ENCODE measurements around the gene TLK2.
"Not testable (repeated sequence)": the region's sequence is repeated elsewhere in the genome, so short reads cannot be mapped to it uniquely, and the experiment has no call there.

TLK2 gene

DNA sequence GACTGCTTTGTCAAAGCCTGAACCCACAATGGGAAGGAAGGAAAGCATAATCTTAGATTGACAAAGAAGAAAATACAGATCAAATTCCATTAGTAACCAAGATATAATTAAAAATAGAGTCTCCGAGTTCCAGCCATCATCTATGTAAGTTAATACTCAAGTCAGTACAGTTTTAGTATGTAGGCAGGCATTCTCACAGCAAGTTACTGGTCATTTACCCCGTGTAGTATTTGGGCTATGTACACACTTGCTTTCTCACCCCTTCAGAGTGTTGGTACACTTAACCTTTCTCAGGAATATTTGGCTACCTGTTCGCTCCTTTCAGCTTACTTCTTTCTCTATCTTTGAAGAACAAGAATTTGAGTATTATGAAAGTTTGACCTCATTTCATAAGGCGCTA is 57.9 kb downstream of the TLK2 start:
- DNase-seq; H3K4me3 Mint-ChIP-seq; H3K4me1 Mint-ChIP-seq; H3K27me3 Mint-ChIP-seq (ENCODE audit: low read depth, poor library complexity); H3K9me3 Mint-ChIP-seq; H3K27ac Mint-ChIP-seq: not testable (repeated sequence)
- peaks cover 66% of the 10 kb centered on the region for H3K36me3 Mint-ChIP-seq (ENCODE audit: low read depth)

DNA sequence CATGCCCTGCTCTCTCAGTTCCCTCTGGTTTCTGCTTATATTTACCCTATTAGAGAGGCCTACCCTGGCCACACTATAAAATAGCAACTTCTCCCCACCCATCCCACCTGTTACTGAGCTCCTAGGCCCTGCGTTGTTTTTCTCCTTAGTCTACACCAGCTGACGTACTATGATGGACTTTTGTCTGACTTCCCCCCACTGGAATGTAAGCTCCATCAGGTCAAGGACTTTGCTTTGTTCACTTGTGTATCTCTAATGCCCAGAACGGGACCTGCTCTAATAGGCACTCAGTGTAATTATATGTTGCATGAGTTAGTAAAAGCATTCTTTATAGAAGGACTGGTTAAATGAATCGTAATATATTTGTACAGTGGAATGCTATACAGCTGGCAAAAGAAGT is 62.4 kb downstream of the TLK2 start:
- H3K27ac Mint-ChIP-seq; H3K4me3 Mint-ChIP-seq; H3K9me3 Mint-ChIP-seq; DNase-seq; H3K27me3 Mint-ChIP-seq (ENCODE audit: low read depth, poor library complexity); H3K4me1 Mint-ChIP-seq: not testable (repeated sequence)
- peaks cover 79% of the 10 kb centered on the region for H3K36me3 Mint-ChIP-seq (ENCODE audit: low read depth)

DNA sequence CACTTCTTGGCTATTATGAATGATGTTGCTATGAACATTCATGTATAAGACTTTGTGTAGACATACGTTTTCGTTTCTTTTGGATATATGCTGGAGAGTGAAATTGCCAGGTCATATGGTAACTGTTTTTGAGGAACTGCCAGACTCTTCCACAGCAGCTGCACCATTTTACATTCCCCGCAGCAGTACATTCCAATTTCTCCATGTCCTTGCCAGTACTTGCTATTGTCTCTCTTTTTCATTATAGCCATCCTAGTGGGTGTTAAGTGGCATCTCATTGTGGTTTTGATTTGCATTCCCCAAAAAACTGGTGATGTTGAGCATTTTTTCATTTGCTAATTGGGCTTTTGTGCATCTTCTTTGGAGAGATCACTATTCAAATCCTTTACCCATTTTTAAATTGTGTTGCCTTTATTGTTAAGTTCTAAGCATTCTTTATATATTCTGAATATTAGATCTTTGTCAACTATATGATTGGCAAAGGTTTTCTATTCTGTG is 64.7 kb downstream of the TLK2 start:
- not testable (repeated sequence) for H3K27me3 Mint-ChIP-seq (ENCODE audit: low read depth, poor library complexity); DNase-seq; H3K4me1 Mint-ChIP-seq; H3K9me3 Mint-ChIP-seq; H3K4me3 Mint-ChIP-seq; H3K27ac Mint-ChIP-seq
- H3K36me3 Mint-ChIP-seq (ENCODE audit: low read depth), result peaks cover 78% of the 10 kb centered on the region

DNA sequence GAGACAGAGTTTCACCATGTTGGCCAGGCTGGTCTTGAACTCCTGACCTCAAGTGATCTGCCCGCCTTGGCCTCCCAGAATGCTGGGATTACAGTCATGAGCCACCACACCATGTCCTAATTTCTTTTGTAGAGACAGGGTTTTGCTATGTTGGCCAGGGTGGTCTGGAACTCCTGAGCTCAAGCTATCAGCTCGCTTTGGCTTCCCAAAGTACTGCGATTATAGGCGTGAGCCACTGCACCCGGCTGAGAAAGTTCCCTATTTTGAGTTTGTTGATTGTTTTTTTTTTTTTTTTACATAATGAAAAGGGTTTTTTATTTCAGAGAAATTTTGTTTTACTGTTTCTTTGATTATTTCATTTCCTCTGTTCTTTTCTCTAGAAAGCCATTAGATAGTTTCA is 67.4 kb downstream of the TLK2 start:
- not testable (repeated sequence) for H3K27ac Mint-ChIP-seq

DNA sequence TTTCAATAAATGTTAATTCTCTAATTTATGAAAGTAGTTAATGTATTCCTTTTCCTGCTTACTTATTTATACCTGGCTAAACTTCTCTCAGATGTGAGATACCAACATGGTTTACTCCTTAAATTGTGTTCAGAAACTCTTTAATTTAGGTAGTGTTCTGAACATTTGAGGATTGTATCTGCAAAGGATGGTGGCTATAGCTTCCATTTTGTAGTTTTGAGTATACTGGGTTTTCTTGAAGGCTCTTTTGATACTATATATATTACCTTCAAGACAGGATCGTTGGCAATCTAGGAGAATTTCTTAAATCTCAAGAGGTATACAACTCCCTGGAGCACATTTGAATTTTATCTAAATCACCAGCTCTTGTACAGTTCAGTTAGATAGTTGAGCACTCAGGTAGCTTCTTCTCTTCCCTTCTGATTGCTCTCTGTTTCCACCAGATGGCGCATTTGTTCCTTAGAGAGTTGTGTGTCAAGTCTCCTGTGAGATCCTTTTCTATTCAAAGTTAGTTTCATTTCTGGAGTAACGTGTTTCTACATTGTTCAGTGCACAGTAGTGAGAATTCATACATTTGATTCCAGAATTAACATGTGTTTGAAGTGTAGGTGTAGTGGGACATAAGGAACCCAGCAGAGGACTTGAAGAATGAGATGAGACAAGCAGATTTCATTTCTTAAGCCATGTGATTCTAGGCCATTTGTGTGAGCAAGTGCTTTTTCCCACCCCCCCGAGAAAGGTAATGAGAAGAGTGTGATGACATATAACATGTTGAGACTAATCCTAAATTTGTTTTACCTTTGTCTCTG is 74.4 kb downstream of the TLK2 start:
- peaks cover 22% of the 10 kb centered on the region for H3K36me3 Mint-ChIP-seq (ENCODE audit: low read depth)
- DNase-seq, result peak; percentile 5
- not testable (repeated sequence) for H3K4me1 Mint-ChIP-seq; H3K27ac Mint-ChIP-seq; H3K9me3 Mint-ChIP-seq; H3K27me3 Mint-ChIP-seq (ENCODE audit: low read depth, poor library complexity); H3K4me3 Mint-ChIP-seq
- TF ChIP-seq, protein P1, sequence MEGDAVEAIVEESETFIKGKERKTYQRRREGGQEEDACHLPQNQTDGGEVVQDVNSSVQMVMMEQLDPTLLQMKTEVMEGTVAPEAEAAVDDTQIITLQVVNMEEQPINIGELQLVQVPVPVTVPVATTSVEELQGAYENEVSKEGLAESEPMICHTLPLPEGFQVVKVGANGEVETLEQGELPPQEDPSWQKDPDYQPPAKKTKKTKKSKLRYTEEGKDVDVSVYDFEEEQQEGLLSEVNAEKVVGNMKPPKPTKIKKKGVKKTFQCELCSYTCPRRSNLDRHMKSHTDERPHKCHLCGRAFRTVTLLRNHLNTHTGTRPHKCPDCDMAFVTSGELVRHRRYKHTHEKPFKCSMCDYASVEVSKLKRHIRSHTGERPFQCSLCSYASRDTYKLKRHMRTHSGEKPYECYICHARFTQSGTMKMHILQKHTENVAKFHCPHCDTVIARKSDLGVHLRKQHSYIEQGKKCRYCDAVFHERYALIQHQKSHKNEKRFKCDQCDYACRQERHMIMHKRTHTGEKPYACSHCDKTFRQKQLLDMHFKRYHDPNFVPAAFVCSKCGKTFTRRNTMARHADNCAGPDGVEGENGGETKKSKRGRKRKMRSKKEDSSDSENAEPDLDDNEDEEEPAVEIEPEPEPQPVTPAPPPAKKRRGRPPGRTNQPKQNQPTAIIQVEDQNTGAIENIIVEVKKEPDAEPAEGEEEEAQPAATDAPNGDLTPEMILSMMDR (IDR thresholded peaks at IDR 0.05), result peak; percentile 54

More for the DNA sequence above, 67.4 kb downstream of the TLK2 start:
- H3K9me3 Mint-ChIP-seq; H3K27me3 Mint-ChIP-seq (ENCODE audit: low read depth, poor library complexity); H3K4me1 Mint-ChIP-seq; DNase-seq; H3K4me3 Mint-ChIP-seq: not testable (repeated sequence)
- H3K36me3 Mint-ChIP-seq (ENCODE audit: low read depth), result peaks cover 59% of the 10 kb centered on the region

DNA sequence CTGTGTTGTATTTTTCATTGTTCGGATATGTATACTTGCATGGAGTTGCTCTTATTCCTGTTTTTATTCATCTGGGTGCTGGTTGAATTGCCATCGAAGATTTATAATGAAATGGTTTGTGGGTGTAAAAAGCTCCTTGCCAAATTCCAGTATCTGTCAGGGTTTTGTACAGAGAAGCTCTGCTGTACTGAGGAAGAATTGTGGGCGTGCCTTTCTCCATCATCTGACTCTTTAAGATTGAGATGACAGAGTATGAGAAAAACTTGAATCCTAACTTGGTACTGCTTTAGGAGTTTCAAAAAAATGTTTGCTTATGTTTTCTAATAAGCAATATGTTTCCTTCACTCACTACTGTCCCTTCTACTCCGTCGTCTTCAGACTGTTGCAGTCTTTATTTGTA is 78.9 kb downstream of the TLK2 start:
- peaks cover 13% of the 10 kb centered on the region for H3K4me1 Mint-ChIP-seq
- DNase-seq; H3K27me3 Mint-ChIP-seq (ENCODE audit: low read depth, poor library complexity); H3K4me3 Mint-ChIP-seq; H3K9me3 Mint-ChIP-seq: not testable (repeated sequence)
- peak overlapping the region; percentile 88 for H3K27ac Mint-ChIP-seq
- peaks cover 39% of the 10 kb centered on the region for H3K36me3 Mint-ChIP-seq (ENCODE audit: low read depth)

DNA sequence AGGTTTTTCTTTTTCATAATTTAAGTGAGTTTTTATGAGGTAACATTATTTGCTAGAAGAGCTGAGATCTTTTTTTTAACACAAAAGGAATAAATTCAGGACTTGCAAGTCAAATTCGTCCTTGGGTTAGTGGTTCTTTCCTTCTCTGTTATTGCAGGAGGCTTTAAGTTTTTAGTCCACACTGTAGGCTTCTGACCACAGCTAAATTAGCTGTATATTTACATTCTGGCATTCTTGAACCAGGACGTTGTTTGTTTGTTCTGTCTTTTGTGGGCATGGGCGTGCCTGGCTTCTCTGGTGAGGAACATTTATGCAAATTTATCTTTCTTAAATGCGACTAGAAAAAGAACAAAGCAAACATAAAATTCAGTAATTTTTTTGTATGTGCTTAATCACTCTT is 80.3 kb downstream of the TLK2 start:
- H3K27ac Mint-ChIP-seq; H3K4me3 Mint-ChIP-seq; H3K27me3 Mint-ChIP-seq (ENCODE audit: low read depth, poor library complexity); DNase-seq; H3K4me1 Mint-ChIP-seq; H3K9me3 Mint-ChIP-seq: not testable (repeated sequence)
- H3K36me3 Mint-ChIP-seq (ENCODE audit: low read depth), result peaks cover 47% of the 10 kb centered on the region

DNA sequence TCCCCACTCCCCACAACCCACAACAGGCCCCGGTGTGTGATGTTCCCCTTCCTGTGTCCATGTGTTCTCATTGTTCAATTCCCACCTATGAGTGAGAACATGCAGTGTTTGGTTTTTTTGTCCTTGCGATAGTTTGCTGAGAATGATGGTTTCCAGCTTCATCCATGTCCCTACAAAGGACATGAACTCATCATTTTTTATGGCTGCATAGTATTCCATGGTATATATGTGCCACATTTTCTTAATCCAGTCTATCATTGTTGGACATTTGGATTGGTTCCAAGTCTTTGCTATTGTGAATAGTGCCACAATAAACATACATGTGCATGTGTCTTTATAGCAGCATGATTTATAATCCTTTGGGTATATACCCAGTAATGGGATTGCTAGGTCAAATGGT is 82.3 kb downstream of the TLK2 start:
- H3K9me3 Mint-ChIP-seq; DNase-seq; H3K4me1 Mint-ChIP-seq; H3K27me3 Mint-ChIP-seq (ENCODE audit: low read depth, poor library complexity); H3K4me3 Mint-ChIP-seq; H3K27ac Mint-ChIP-seq: not testable (repeated sequence)
- H3K36me3 Mint-ChIP-seq (ENCODE audit: low read depth), result peaks cover 63% of the 10 kb centered on the region

DNA sequence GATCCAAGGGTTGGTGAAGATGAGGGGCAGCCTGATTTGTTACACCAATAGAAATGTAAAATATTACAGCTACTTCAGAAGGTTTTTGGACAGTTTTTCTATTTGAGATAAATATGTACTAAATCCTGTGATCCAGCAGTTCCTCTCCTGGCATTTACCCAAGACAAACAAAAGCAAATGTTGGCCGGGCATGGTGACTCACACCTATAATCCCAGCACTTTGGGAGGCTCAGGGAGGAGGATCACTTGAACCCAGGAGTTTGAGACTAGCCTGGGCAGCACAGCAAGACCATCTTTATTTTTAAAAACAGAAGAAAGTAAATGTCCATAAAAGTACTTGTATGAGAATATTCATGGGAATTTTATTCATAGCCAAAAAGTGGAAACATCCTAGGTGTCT is 84.0 kb downstream of the TLK2 start:
- Mint-ChIP-seq H3K36me3 (ENCODE audit: low read depth) (peaks cover 72% of the 10 kb centered on the region), H3K4me3 (no peak overlapping the region), H3K4me1 (peaks cover 8% of the 10 kb centered on the region), H3K9me3 (no peaks in the 10 kb centered on the region), H3K27ac (no peak overlapping the region), H3K27me3 (ENCODE audit: low read depth, poor library complexity) (no peaks in the 10 kb centered on the region)
- TF ChIP-seq, protein P1 (IDR thresholded peaks at IDR 0.05), result no peak
- DNase-seq, result no peak
